Body of pancreas (tissue), 4 donors: ENCODE measurements around the gene SAMD3.

Experiments
- CTCF ChIP-seq, 7 experiments: fragments of 450-650 bp in 4 of 7; fragments of 200-600 bp in 3 of 7; sonication (generic) in 3 of 7; IDR thresholded peaks; one replicate each; pipeline ENCODE4 v1.5.1; 2016 to 2019; ENCODE audit warnings: antibody characterized with exemption in 7 of 7
- POLR2A ChIP-seq, 3 donors: fragments of 450-650 bp; IDR thresholded peaks; one replicate each; pipeline ENCODE4 v1.6.1; 2016; ENCODE audit warnings: antibody characterized with exemption in 3 of 3, mild to moderate bottlenecking in 2 of 3

GRCh38 chr6:130105996-130106704, 116.6 kb downstream of the SAMD3 start:
- no peak for TF ChIP-seq CTCF (IDR thresholded peaks at IDR 0.05)
- no peak for TF ChIP-seq POLR2A (IDR thresholded peaks at IDR 0.05)
